Epithelial cell of prostate (primary cell): Measurements from ENCODE around the gene WDR43.

Experiments
- DNase-seq: peaks from one replicate; pipeline ENCODE4 v3.0.0-alpha.2; 2011; ENCODE audit warnings: low read depth, low spot score
- H3K27ac ChIP-seq: fragments of 450-650 bp; 2 replicates; pipeline ENCODE4 v1.5.1; 2017; ENCODE audit warnings: mild to moderate bottlenecking

Gene WDR43

GRCh38 chr2:28989973-28990372, 95.5 kb downstream of the WDR43 start:
- H3K27ac ChIP-seq = no peak overlapping the region
- no peak for DNase-seq

- DNase-seq = no peak
- H3K27ac ChIP-seq = no peak overlapping the region
Observed at GRCh38 chr2:28990445-28990844, 96.0 kb downstream of the WDR43 start.

GRCh38 chr2:28991021-28991420, 96.6 kb downstream of the WDR43 start:
- no peak for DNase-seq

GRCh38 chr2:28991460-28991859, 97.0 kb downstream of the WDR43 start:
- H3K27ac ChIP-seq = no peak overlapping the region
- no peak for DNase-seq

More at GRCh38 chr2:28991021-28991420, 96.6 kb downstream of the WDR43 start:
- H3K27ac ChIP-seq = no peak overlapping the region

GRCh38 chr2:28993206-28993960, 98.9 kb downstream of the WDR43 start:
- H3K27ac ChIP-seq = no peak overlapping the region
- no peak for DNase-seq

GRCh38 chr2:28994074-28994473, 99.6 kb downstream of the WDR43 start:
- no peak for DNase-seq
- no peak overlapping the region for H3K27ac ChIP-seq

- DNase-seq = no peak
- no peak overlapping the region for H3K27ac ChIP-seq
Observed at GRCh38 chr2:28994679-28995078, 100.2 kb downstream of the WDR43 start.

- no peak for DNase-seq
Observed at GRCh38 chr2:28995765-28996750, 101.6 kb downstream of the WDR43 start.

GRCh38 chr2:28997237-28997846, 102.9 kb downstream of the WDR43 start:
- no peak overlapping the region for H3K27ac ChIP-seq
- DNase-seq = no peak

More at GRCh38 chr2:28995765-28996750, 101.6 kb downstream of the WDR43 start:
- no peak overlapping the region for H3K27ac ChIP-seq
